DMS79 treated with DMSO at 0.1 percent for 48 hours (cell line): Measurements from ENCODE around the gene TRABD.

Source experiments
- DNase-seq: peaks from one replicate; lab custom pipeline; 2025; lab: John Stamatoyannopoulos, UW

The TRABD gene

DNA sequence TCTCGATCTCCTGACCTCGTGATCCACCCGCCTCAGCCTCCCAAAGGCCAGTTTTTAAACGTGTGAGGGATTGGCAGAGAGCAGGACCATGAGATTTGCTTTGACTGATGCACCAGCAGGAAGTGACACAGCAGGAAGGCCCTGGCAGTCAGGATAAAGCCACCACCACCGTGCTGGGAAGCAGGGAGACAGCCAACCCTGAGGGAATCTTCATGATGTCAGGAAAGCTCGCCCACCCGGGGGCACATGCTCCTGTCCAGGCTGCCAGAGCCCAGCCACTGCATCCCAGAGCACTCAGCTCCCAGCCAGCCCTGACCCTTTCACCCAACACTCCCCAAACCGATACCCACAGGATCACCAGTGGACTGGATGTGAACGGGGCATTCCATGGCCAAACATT is 53.0 kb downstream of the TRABD start:
- no peak for DNase-seq

- DNase-seq: no peak
Measured at GRCh38 chr22:50242406-50242949, 56.8 kb downstream of the TRABD start.

GRCh38 chr22:50243685-50244419 is 58.1 kb downstream of the TRABD start:
- no peak for DNase-seq

GRCh38 chr22:50244420-50245213 is 58.9 kb downstream of the TRABD start, which contains the start of gene TUBGCP6:
Gene TUBGCP6, minus strand, starts transcription at chr22:50245023. Its CDS starts 564 bp downstream, at chr22:50244459.
- DNase-seq: peak; percentile 56

GRCh38 chr22:50245214-50246072 is 59.7 kb downstream of the TRABD start:
- no peak for DNase-seq

DNA sequence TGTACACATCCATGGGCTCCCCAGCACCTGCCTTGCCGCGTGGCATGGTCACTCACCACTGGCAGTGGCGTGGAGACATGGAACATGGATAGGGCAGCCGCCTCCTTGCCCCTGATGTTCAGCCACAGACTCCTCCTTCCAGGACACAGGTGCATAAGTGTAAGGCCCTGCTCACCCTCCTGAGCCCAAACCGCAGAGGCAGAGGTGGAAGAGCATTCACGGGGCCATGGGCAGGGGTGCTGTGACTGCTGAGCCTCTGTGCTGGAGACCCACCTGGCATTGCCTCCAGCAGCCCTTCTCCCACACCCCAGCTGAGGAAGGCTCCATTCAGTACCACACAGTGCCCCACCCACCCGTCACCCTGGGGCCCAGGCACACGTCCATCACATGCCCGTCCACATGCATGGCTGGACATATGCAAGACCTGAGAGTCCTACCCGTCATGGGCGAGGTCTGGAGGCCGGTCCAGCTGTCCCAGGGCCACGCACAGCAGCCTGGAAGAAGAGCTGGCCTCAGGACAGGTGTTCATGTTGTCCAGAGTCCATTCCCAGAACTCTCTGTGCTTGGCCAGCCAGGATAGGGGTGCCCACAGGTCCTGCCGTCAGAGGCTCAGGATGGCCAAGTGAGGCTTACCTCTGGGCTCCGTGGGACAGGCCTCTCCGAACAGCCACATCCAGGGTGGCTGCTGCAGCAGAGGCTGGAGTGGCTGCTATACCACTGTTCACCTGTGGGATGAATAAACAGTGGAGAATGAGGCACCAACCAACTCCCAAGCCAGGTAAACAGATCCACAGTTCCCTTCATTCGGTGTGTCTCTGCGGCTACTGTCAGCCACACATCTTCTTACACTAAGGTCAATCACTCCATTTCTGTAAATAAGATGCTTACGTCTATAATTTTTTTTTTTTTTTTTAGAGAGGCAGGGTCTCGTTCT is 60.8 kb downstream of the TRABD start:
- DNase-seq: no peak

DNA sequence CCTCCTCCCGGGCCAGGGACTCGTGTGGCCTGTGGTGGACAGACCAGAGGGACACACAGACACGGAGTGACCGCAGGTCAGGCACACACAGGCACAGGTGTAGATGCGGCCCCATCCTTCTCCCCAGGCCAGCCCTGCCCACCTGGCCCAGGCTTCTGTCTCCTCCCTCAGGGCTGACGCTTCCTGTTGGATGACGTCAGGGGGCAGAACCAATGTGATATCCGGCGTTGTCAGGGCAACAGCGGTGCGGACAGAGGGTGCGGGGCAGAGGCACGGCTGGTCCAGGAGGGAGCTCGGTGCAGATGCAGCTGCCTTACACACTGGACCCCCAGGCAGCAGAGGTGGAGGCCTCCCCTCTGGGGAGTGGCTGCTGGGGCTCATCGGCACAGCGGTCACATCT is 62.0 kb downstream of the TRABD start:
- DNase-seq: no peak

DNA sequence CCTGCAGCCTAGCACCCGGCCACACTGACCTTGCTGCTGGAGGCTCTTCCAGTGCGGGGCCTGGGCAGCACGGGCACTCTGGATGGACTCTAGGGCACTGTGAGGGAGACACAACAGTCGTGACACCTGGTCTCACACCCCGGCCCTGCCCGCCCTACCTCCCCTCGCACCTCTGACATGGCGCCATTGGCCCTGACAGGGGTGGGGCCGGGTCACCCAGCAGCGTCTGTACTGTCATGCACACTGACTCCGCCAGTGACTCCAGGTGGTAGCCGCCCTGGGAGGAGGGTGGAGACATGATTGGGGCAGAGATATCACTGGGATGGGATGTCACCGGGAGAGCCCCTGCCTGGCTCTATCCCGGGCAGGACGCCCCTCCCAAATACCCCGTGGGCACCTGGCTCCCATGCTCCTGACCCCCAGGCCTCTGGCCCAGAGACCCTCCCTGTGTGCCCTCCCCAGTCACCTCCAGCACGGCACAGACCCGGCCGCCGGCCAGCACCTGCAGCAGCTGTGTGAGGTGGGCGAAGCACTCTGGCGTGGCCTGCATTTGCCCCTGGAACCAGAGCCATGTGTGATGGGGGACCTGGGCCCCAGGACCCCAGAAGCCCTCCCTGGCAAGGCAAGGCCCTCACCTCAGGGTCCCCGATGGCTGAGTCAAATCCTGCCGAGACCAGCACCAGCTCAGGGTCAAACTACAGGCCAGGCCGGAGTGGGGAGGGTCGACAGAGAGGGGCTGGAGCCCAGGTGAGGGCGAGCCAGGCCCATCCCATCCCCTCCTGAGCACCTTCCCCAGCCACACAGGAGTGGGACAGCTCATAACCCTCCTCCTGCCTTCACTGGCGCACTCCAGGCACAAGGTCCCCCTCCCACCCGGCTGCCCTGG is 62.7 kb downstream of the TRABD start:
- no peak for DNase-seq
